Spleen (tissue), 7 donors: ENCODE measurements around the gene VGLL3.

Source experiments
- CTCF ChIP-seq, 11 experiments: fragments of 200-600 bp in 7 of 11; fragments of 450-650 bp in 4 of 11; sonication (generic) in 4 of 11; IDR thresholded peaks in 8 of 11; conservative IDR thresholded peaks in 3 of 11; 1 replicate in 7 of 11; 2 replicates in 4 of 11; pipeline versions ENCODE4 v1.4.0 to v1.8.0; 2016 to 2021; ENCODE audit warnings: antibody characterized with exemption in 11 of 11, inconsistent platforms in 4 of 11, mild to moderate bottlenecking in 1 of 11
- POLR2A ChIP-seq, 3 donors: fragments of 450-650 bp; IDR thresholded peaks; one replicate each; pipeline ENCODE4 v1.5.1; 2017; ENCODE audit warnings: antibody characterized with exemption in 3 of 3, mild to moderate bottlenecking in 1 of 3
- POLR2AphosphoS5 ChIP-seq, 3 donors: sonication (generic); formaldehyde crosslinking; IDR thresholded peaks; one replicate each; pipeline ENCODE4 v1.5.1; 2017; ENCODE audit warnings: antibody characterized with exemption in 3 of 3
- donor health status: DM: no; HTN: no; CAD: no; lungs with moderate emphysema.
- donor health status: DM: no; HTN: no; CAD: no.
- donor health status: DM: no; HTN: no; CAD: no.

GRCh38 chr3:86951322-86951721, 39.6 kb downstream of the VGLL3 start:
- TF ChIP-seq POLR2A (IDR thresholded peaks at IDR 0.05) (no peak), CTCF (IDR thresholded peaks at IDR 0.05 in 8 of 11, conservative IDR thresholded peaks at IDR 0.05 in 3 of 11) (no peak), POLR2AphosphoS5 (IDR thresholded peaks at IDR 0.05) (no peak)
